Liver (tissue), 3 donors: ENCODE measurements around the gene SUPT5H.

Experiments
- CTCF ChIP-seq: fragments of 150-350 bp; IDR thresholded peaks from 2 replicates; pipeline ENCODE4 v1.5.1; 2017; ENCODE audit warnings: improper control_type of control experiment, low read depth, low read length; ENCODE audit not compliant: missing input control
- TAF1 ChIP-seq: conservative IDR thresholded peaks from 2 replicates; pipeline ENCODE4 v1.6.1; 2016; ENCODE audit warnings: antibody characterized with exemption, mild to moderate bottlenecking
- donor health status: healthy.
- donor health status: healthy.

DNA sequence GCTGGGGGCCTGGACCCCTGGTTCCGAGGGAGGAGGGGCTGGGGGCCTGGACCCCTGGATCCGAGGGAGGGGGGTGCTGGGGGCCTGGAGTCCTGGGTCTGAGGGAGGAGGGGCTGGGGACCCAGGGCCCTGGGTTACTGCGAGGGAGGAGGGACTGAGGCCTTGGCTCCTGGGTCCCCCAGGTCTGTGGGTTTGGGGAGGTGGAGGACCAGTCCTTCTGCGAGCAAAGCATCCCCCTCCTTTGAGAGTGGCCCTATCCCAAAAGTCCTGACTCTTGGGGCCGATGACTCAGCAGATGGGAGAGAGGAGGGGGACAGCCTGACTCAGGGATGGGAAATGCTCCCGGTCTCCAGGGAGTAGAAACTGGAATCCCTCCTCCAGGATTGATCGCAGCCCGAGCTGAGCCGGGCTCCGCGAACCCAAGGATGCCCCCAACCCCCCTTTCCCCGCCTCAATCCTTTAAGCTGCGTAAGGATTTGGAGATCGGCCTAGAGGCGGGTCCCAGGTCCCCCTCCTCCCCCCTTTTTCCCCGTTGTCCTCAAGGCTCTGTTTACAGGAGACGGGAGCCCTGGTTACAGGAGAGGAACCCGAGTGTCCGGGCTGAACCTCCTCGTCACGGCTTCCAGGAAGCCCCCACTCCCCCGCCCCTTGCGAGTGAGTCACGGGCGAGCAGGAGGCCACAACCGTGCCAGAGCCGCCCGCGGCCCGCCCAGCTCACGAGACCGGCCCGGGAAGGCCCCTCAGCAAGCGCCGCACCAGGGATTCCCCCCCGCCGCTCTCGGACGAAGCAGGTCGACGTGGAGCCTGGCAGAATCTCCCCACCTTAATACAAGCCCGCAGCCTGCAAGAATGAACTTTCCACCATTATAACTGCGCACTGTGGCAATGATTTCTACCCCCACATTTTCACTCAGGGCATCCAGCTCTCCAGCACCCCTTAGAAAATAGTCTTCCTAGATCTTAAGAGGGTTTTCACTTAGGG is 41.8 kb upstream of the SUPT5H start:
- TF ChIP-seq CTCF, result no peak
- no peak for TF ChIP-seq TAF1
